ENCODE data around the gene ENO3. TPM values are rescaled to one million over a fixed set of nuclear protein-coding genes. Genes with fewer than 3 reads are reported as not detected.

Gene ENO3
- total and polyA plus RNA-seq, 2 experiments from 2014 or later: 12.1 to 19.6 TPM

- Mint-ChIP-seq H3K4me3 (peak overlapping the region; percentile 92), H3K27ac (peak overlapping the region; percentile 94), H3K4me1 (peaks cover 30% of the 10 kb centered on the region), H3K9me3 (no peaks in the 10 kb centered on the region), H3K27me3 (ENCODE audit: insufficient read depth, low read depth, poor library complexity) (peaks cover 19% of the 10 kb centered on the region), H3K36me3 (ENCODE audit: low read depth) (peaks cover 74% of the 10 kb centered on the region)
- Histone ChIP-seq H3K27me3 (ENCODE audit: insufficient read depth) (no peaks in the 10 kb centered on the region), H3K36me3 (ENCODE audit: insufficient read depth) (peaks cover 5% of the 10 kb centered on the region; the same call in 1 of the 2 replicates), H3K27ac (ENCODE audit: low read depth) (peak overlapping the region; percentile 84), H3K79me2 (replicated peaks; ENCODE audit: insufficient read depth) (peaks cover 34% of the 10 kb centered on the region), H4K20me1 (replicated peaks; ENCODE audit: insufficient read depth) (peaks cover 19% of the 10 kb centered on the region; the same call in 1 of the 2 replicates), H3K9me2 (ENCODE audit: insufficient read depth) (no peaks in the 10 kb centered on the region), H2AFZ (0 out of 2 replicates have a peak overlapping the region, but pooled peaks have one; percentile 26), H3K4me2 (peak overlapping the region; percentile 100), H3K4me1 (ENCODE audit: insufficient read depth) (peaks cover 20% of the 10 kb centered on the region), H3K4me3 (peak overlapping the region; percentile 78), H3F3A (replicated peaks; ENCODE audit: low read depth) (peaks cover 39% of the 10 kb centered on the region)
- ATAC-seq (peak; percentile 12), DNase-seq (ENCODE audit: low spot score) (peak; percentile 55)
- TF ChIP-seq CREB1 (CRISPR knock-in tag; IDR thresholded peaks at IDR 0.05; ENCODE audit: low read depth) (no peak), EZH2phosphoT487 (IDR thresholded peaks at IDR 0.05; ENCODE audit: unreplicated experiment) (no peak)
Observed at GRCh38 chr17:4939546-4939795, 11.4 kb upstream of the ENO3 start.

GRCh38 chr17:4939796-4940554 is 10.9 kb upstream of the ENO3 start, which contains the start of the genes RNF167 and SLC25A11:
TSS of gene RNF167 (plus strand) at chr17:4940268. CDS start at chr17:4940910, 642 bp downstream.
TSS of gene SLC25A11 (minus strand) at chr17:4940046. CDS start at chr17:4939910, 136 bp downstream.
- peak within 1 kb of the TSS; percentile 84 for H3K27ac ChIP-seq (ENCODE audit: low read depth)
- DNase-seq (ENCODE audit: low spot score) (peak; percentile 100), ATAC-seq (peak; percentile 74)
- no peaks in the 10 kb centered on the region for H3K9me3 Mint-ChIP-seq
- H3K9me2 ChIP-seq (ENCODE audit: insufficient read depth): no peaks in the 10 kb centered on the region
- H3K36me3 ChIP-seq (ENCODE audit: insufficient read depth): peaks cover 5% of the 10 kb centered on the region
- peak within 1 kb of the TSS; percentile 92 for H3K4me3 Mint-ChIP-seq
- H3K4me1 Mint-ChIP-seq: peaks cover 30% of the 10 kb centered on the region
- peak within 1 kb of the TSS; percentile 100 for H3K27ac Mint-ChIP-seq
- H3K4me1 ChIP-seq (ENCODE audit: insufficient read depth): peaks cover 25% of the 10 kb centered on the region
- H3K36me3 Mint-ChIP-seq (ENCODE audit: low read depth): peaks cover 79% of the 10 kb centered on the region
- peaks cover 19% of the 10 kb centered on the region; the same call in 1 of the 2 replicates for H4K20me1 ChIP-seq (replicated peaks; ENCODE audit: insufficient read depth)
- H3K27me3 ChIP-seq (ENCODE audit: insufficient read depth): no peaks in the 10 kb centered on the region
- peaks cover 42% of the 10 kb centered on the region for H3F3A ChIP-seq (replicated peaks; ENCODE audit: low read depth)
- H3K27me3 Mint-ChIP-seq (ENCODE audit: insufficient read depth, low read depth, poor library complexity): peaks cover 24% of the 10 kb centered on the region
- peaks cover 36% of the 10 kb centered on the region for H3K79me2 ChIP-seq (replicated peaks; ENCODE audit: insufficient read depth)
- H3K4me3 ChIP-seq: peak within 1 kb of the TSS; percentile 78
- 0 out of 2 replicates have a peak within 1 kb of the TSS, but pooled peaks have one; percentile 26 for H2AFZ ChIP-seq
- peak within 1 kb of the TSS; percentile 100 for H3K4me2 ChIP-seq
- TF ChIP-seq EZH2phosphoT487 (IDR thresholded peaks at IDR 0.05; ENCODE audit: unreplicated experiment) (no peak), ZNF114 (CRISPR knock-in tag; IDR thresholded peaks at IDR 0.05) (no peak), ZNF331 (CRISPR knock-in tag; IDR thresholded peaks at IDR 0.05; ENCODE audit: low read depth) (no peak), ETS1 (IDR thresholded peaks at IDR 0.05) (no peak), STAT1 (IDR thresholded peaks at IDR 0.05; ENCODE audit: unreplicated experiment) (no peak), POLR2AphosphoS5 (IDR thresholded peaks at IDR 0.05; ENCODE audit: low read depth) (peak; percentile 89), ZNF462 (CRISPR knock-in tag; IDR thresholded peaks at IDR 0.05) (no peak), REST (IDR thresholded peaks at IDR 0.05; ENCODE audit: unreplicated experiment) (no peak), EZH2 (IDR thresholded peaks at IDR 0.05; ENCODE audit: low read depth, unreplicated experiment) (no peak)
